ENCODE results near the gene KRT81. TPM values are rescaled to one million over a fixed set of nuclear protein-coding genes. Genes with fewer than 3 reads are reported as not detected.
A peak's percentile ranks its signal among the peaks of the same experiment; 100 is the strongest.
"Not testable (repeated sequence)": the region's sequence is repeated elsewhere in the genome, so short reads cannot be mapped to it uniquely, and the experiment has no call there.

KRT81 gene
- total RNA-seq, 1 donor from 2014 or later = not detected

- Histone ChIP-seq H3K4me1 (no peaks in the 10 kb centered on the region), H3K9me3 (ENCODE audit: low read depth) (no peaks in the 10 kb centered on the region), H3K4me3 (no peak overlapping the region), H3K36me3 (no peaks in the 10 kb centered on the region), H4K20me1 (ENCODE audit: low read depth) (no peaks in the 10 kb centered on the region), H3K79me2 (ENCODE audit: low read depth) (no peaks in the 10 kb centered on the region), H2AFZ (replicated peaks) (no peak overlapping the region), H3K4me2 (no peak overlapping the region), H3K9ac (no peak overlapping the region), H3F3A (ENCODE audit: low read depth) (no peaks in the 10 kb centered on the region), H3K27ac (no peak overlapping the region), H3K27me3 (peaks cover 1% of the 10 kb centered on the region)
- no peak for DNase-seq (ENCODE audit: low spot score)
- TF ChIP-seq EZH2 (IDR thresholded peaks at IDR 0.05) (no peak), EZH2phosphoT487 (IDR thresholded peaks at IDR 0.05) (no peak), CTCF (IDR thresholded peaks at IDR 0.05) (no peak)
- Mint-ChIP-seq H3K27ac (no peak overlapping the region), H3K4me3 (peak overlapping the region; percentile 59), H3K9me3 (no peaks in the 10 kb centered on the region), H3K4me1 (peaks cover 47% of the 10 kb centered on the region), H3K27me3 (ENCODE audit: insufficient read depth, low read depth) (peaks cover 12% of the 10 kb centered on the region), H3K36me3 (no peaks in the 10 kb centered on the region)
These were observed 48.0 kb downstream of the KRT81 start for GRCh38 chr12:52243259-52243855.

- Histone ChIP-seq H3K9me3 (ENCODE audit: low read depth) (no peaks in the 10 kb centered on the region), H4K20me1 (ENCODE audit: low read depth) (no peaks in the 10 kb centered on the region), H3K27me3 (no peaks in the 10 kb centered on the region), H3K36me3 (no peaks in the 10 kb centered on the region), H3F3A (ENCODE audit: low read depth) (no peaks in the 10 kb centered on the region), H3K4me1 (no peaks in the 10 kb centered on the region), H3K9ac (no peak overlapping the region), H2AFZ (replicated peaks) (no peak overlapping the region), H3K27ac (no peak overlapping the region), H3K79me2 (ENCODE audit: low read depth) (no peaks in the 10 kb centered on the region), H3K4me3 (no peak overlapping the region), H3K4me2 (no peak overlapping the region)
- H3K27me3 Mint-ChIP-seq (ENCODE audit: insufficient read depth, low read depth) = peaks cover 12% of the 10 kb centered on the region
- H3K4me1 Mint-ChIP-seq = peaks cover 49% of the 10 kb centered on the region
- H3K36me3 Mint-ChIP-seq = no peaks in the 10 kb centered on the region
- no peak for TF ChIP-seq EZH2phosphoT487 (IDR thresholded peaks at IDR 0.05)
- TF ChIP-seq EZH2 (IDR thresholded peaks at IDR 0.05) = no peak
- TF ChIP-seq CTCF (IDR thresholded peaks at IDR 0.05) = no peak
- H3K4me3 Mint-ChIP-seq = no peak overlapping the region
- no peak for DNase-seq (ENCODE audit: low spot score)
- no peak overlapping the region for H3K27ac Mint-ChIP-seq
- no peaks in the 10 kb centered on the region for H3K9me3 Mint-ChIP-seq
These were observed 48.7 kb downstream of the KRT81 start for GRCh38 chr12:52242442-52243258.

- Histone ChIP-seq H3K4me2 (no peak overlapping the region), H2AFZ (replicated peaks) (no peak overlapping the region), H3K79me2 (ENCODE audit: low read depth) (no peaks in the 10 kb centered on the region), H3K4me3 (no peak overlapping the region), H3K9me3 (ENCODE audit: low read depth) (no peaks in the 10 kb centered on the region), H3K4me1 (no peaks in the 10 kb centered on the region), H4K20me1 (ENCODE audit: low read depth) (no peaks in the 10 kb centered on the region), H3F3A (ENCODE audit: low read depth) (no peaks in the 10 kb centered on the region), H3K27me3 (no peaks in the 10 kb centered on the region), H3K36me3 (no peaks in the 10 kb centered on the region), H3K9ac (no peak overlapping the region), H3K27ac (no peak overlapping the region)
- H3K4me3 Mint-ChIP-seq = no peak overlapping the region
- TF ChIP-seq CTCF (IDR thresholded peaks at IDR 0.05) (peak; percentile 7), EZH2phosphoT487 (IDR thresholded peaks at IDR 0.05) (no peak)
- H3K27ac Mint-ChIP-seq = no peak overlapping the region
- peaks cover 12% of the 10 kb centered on the region for H3K27me3 Mint-ChIP-seq (ENCODE audit: insufficient read depth, low read depth)
- DNase-seq (ENCODE audit: low spot score) = no peak
- H3K36me3 Mint-ChIP-seq = no peaks in the 10 kb centered on the region
- H3K4me1 Mint-ChIP-seq = peaks cover 46% of the 10 kb centered on the region
- H3K9me3 Mint-ChIP-seq = no peaks in the 10 kb centered on the region
These were observed 50.0 kb downstream of the KRT81 start for GRCh38 chr12:52241205-52241842.

- H3K27me3 ChIP-seq; H3K4me3 Mint-ChIP-seq; H3K9me3 Mint-ChIP-seq; H2AFZ ChIP-seq (replicated peaks); H4K20me1 ChIP-seq (ENCODE audit: low read depth); H3K4me3 ChIP-seq; H3K9ac ChIP-seq; H3K4me1 ChIP-seq; H3K27ac ChIP-seq; H3K4me2 ChIP-seq; H3K27ac Mint-ChIP-seq; DNase-seq (ENCODE audit: low spot score); H3F3A ChIP-seq (ENCODE audit: low read depth); H3K36me3 ChIP-seq; H3K9me3 ChIP-seq (ENCODE audit: low read depth); H3K79me2 ChIP-seq (ENCODE audit: low read depth); H3K36me3 Mint-ChIP-seq: not testable (repeated sequence)
- Mint-ChIP-seq H3K27me3 (ENCODE audit: insufficient read depth, low read depth) (peaks cover 12% of the 10 kb centered on the region), H3K4me1 (peaks cover 42% of the 10 kb centered on the region)
These were observed 51.1 kb downstream of the KRT81 start for GRCh38 chr12:52240247-52240646.

All from neural progenitor cell (in vitro differentiated cells).